SIG-M5 treated with dmso at 0.1 percent for 504 hours (cell line): Measurements from ENCODE around the gene PTPN22.

ENCODE experiments used
- DNase-seq: peaks from one replicate; lab custom pipeline; 2025; ENCODE audit not compliant: unreplicated experiment; lab: John Stamatoyannopoulos, UW

Gene PTPN22

DNA sequence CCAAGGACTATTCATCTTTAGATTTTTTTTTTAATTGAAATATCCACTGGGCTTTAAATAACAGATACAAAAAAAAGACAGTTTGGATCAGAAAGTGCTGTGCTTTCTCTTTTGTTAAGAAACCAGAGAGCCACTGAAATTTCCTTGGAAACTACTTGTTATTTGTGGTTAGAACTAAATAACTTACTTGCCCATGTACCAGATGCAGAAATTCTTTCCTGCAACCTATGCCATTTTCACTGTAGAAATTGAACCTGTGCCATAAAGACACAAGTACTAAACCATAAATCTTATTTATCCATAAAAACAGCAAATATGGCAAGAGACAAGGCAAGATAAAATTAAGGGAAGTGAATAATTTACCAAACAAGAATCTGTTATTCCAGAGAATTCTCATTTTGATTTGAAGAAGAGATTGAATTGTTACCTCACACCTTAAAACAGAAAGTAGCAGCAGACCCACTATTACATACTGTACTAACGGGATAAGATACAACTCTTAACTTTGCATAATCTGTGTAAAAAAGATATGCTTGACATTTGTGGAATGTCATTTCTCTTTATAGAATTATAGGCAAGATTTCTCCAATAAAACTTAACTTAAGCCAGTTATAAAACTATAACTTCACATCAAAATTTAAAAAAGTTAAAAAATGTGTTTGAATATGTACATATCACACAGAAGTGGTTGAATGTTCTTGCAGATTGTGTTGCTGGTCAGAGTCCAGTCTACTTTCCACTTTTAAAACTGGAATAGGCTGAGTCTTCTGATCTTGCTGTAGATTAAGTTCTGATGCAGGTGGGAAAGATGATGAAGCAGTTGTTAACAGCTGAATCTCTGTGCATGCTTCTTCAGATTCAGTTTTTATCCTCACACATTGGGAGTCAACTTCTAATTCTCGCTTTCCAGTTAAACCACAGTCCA lies 105.9 kb downstream of the PTPN22 start:
- DNase-seq = no peak
